Medulla oblongata (tissue), 1 donor: ENCODE data around the gene PNKP.

Experiments used
- DNase-seq: peaks from one replicate; pipeline ENCODE4 v3.0.0-alpha.2; 2015; ENCODE audit errors: extremely low spot score

The PNKP gene

DNA sequence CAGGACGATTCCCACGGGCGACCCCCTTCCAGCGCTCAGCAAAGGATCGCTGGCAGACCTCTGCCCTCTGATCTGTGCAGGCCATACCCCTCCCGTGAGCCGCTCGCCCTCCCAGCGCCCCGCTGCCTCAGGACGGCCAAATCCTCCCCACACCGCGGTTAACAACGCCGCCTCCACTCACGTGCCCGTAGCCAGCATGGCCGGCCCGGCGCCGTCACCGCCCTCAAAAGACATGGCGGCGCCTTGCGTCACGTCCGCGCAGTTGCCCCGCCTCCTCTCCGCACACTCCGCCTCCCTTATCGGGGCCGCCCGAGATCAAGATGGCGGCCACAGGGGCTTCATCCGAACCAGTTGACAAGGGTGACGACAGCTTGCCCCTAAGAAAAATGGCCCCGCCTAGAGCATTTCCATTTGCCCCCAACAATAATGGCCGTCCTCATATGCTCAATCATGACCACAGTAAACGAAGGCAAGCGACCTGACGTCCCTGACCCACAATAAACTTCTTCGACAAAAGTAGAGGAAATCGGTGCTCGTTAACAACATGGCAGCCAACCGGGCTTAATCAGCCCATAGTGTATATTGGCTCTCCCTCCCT, 9.1 kb upstream of the PNKP start:
- DNase-seq, result peak; percentile 100

DNA sequence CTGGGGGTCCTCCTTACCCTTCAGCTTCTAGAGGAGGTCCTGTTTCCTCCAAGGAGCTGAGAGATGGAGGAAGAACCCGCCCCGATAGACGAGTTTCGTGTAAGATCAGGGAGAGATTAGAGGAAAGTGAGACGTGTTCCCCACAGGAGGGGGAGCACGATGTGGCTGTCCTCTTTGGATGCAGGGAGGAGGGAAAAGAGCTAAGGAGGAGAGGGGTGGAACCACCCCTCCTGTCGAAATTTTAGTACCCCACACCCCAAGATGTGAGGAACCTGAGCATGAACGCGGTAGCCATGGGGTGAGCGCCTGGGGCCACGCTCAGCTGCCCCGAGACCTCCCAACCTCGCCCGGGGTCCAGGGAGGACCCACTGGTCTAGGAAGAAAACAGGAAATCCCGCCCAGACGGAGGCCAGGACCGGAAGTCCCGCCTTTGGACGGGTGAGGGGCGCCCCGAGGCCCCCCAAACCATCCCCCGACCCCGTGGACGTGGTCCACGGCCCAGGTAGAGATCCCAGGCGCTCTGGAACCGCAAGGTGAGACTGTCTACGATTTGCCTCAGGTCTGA, 8.6 kb upstream of the PNKP start:
- DNase-seq, result peak; percentile 73

DNA sequence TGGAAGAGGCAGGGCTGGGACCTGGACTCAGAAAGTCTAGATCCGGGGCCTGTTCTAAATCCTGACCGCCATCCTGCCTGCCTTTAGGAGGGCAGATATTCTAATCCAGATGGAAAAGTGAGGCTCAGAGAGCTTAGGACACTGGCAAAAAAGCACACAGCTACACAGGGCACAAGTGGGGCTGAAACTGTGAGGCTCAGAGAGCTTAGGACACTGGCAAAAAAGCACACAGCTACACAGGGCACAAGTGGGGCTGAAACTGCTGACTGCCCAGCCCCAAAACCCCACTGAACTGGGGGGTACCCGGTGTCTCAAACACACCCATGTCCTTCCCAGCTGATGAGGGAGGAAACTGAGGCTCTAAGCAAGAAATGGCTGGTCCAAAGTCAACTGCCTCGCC, 7.8 kb upstream of the PNKP start:
- no peak for DNase-seq

- no peak for DNase-seq
Observed at GRCh38 chr19:49874503-49875157, 7.3 kb upstream of the PNKP start.

- no peak for DNase-seq
Observed at GRCh38 chr19:49873834-49874233, 6.5 kb upstream of the PNKP start.

- no peak for DNase-seq
Observed at GRCh38 chr19:49873129-49873521, 5.7 kb upstream of the PNKP start.

- no peak for DNase-seq
Observed at GRCh38 chr19:49872245-49873128, 5.1 kb upstream of the PNKP start.

DNA sequence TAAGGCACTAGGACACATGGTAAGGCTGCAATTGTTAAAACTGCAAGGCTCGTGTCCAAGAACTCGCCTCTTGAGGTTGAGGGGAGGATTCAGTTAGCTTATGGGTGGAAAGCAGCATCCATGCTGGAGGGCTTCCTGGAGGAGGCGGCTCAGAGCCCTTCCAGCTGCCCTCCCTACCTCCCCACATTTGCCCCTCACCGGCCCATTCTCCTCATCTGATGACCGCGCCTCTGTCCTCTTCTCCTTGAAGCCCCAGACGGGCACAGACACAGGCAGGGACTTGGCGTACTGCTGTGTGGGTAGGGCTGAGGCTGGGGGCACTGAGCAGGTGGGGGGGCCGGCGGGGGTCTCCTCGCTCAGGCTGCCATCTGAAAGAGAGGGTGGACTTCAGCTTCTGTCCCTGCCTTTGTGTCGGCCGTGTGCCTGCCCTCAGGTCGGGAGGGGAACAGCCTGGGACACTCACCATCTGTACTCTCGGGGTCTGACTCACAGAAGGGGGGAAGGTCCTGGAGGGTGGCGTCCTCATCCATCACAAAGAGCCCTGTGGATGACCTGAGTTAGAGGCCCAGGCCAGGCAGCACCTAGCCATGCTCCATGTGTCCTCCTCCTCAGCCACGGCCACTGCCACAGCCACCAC, 4.1 kb upstream of the PNKP start:
- DNase-seq, result no peak

DNA sequence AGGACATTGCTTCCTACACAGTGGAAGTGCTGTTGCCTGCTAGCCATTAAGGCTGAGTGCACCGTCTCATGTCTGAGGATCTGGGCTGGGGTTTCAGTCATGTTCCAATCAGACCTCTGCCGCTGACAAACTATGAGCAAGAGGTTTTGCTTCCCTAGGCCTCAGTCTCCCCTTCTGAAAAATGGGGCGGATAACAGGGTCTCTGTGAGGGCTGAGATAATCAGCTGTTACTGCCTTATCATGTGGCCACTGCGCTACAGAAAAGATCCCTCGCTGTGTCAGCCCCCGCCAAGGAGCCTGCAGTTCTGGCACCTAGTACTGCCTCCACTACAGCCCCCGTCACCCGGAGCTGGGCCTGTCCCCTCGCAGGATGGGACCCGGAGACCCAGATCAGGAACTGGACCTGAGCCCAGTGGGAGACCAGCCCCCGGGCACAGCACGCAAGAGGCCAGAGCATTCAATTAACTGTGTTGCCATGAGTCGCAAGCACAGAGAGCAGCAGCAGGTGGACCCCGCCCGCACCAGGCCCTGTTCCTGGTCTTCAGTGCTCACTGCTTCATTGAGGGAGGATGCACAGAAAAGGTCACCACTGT, 3.0 kb upstream of the PNKP start:
- DNase-seq, result no peak

DNA sequence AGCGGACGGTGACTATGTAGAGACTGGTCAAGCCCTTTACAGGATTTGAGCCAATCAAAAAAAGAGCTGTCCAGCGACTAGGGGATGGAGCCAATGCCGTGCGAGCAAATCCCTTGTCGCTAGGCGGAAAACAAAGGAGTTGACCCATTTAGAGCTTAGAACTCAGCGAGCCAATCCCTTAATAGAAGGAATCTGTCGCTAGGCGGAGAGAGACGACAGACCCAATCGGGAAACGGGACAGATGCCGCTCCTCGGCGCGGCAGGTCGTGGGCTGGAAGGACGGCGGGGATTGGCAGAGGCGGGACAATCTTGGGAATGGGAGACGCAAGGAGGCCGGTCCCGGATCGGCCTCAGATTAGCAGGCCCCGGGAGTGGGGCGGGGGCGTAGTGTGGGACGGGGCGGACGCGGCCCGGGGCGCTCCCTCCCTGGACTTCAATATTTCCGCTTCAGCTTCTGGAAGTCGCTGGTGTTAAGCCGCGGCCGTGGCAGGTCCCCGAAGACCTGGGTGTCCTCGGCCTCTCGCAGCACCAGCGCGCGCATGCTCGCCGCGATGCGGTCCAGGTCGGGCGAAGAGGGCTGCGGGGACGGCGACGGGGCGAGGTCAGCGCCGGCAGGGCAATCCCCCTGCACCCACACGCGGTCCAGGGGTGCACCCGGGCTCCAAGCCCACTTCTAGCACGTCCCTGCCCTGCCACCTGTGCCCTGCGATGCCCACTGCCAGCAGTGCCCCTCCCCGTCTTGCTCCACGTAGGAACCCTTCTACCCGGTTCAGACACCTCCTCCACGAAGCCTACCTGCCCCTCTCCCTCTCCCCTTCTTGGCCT, 2.3 kb upstream of the PNKP start:
- peak; percentile 100 for DNase-seq

- DNase-seq, result no peak
Observed at GRCh38 chr19:49869009-49869483, 1.7 kb upstream of the PNKP start.

GRCh38 chr19:49864890-49865289, 2.5 kb downstream of the PNKP start:
- DNase-seq, result no peak

GRCh38 chr19:49863935-49864320, 3.4 kb downstream of the PNKP start:
- DNase-seq, result no peak

GRCh38 chr19:49863254-49863934, 4.0 kb downstream of the PNKP start:
- DNase-seq, result no peak

DNA sequence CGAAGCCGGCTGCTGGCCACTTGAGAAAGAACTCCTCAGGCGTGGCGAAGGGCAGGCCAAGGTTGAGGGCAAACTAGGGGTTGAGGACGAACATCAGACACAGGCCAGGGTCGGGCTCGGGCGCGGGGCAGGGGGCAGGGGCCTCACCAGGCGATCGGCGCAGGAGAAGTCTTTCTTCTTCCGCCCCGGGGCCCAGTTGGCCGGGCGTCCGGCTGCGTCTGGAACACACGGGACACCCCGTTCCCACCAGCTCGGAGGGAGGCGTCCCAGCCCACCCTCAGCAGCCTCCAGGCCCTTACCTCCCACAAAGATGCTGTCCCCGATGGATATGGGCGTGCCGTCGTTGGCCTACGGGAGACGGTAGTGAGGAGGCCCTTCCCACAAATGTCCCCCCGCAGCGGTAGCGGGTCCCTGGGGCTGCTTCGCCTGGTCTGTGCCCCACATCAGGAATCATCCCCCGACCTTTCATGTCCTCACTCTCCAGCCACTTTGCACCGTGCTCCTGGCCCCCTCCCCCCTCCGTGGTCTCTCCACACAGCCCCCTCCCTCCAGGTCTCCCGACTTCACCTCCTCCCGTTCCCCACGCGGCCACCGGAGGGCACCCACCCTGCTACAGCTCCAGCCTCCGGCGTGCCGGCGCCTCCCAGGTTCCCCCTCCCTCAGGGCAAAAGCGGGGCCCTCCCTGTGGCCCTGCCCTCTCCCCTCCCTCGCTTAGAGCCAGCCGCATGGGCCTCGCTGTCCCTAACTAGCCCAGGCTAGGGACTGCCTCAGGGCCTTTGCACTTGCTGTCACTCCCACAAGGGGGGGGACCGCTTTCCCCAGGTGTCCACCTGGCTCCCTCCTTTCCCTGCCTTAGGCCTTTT, 4.8 kb downstream of the PNKP start:
- DNase-seq, result no peak

DNA sequence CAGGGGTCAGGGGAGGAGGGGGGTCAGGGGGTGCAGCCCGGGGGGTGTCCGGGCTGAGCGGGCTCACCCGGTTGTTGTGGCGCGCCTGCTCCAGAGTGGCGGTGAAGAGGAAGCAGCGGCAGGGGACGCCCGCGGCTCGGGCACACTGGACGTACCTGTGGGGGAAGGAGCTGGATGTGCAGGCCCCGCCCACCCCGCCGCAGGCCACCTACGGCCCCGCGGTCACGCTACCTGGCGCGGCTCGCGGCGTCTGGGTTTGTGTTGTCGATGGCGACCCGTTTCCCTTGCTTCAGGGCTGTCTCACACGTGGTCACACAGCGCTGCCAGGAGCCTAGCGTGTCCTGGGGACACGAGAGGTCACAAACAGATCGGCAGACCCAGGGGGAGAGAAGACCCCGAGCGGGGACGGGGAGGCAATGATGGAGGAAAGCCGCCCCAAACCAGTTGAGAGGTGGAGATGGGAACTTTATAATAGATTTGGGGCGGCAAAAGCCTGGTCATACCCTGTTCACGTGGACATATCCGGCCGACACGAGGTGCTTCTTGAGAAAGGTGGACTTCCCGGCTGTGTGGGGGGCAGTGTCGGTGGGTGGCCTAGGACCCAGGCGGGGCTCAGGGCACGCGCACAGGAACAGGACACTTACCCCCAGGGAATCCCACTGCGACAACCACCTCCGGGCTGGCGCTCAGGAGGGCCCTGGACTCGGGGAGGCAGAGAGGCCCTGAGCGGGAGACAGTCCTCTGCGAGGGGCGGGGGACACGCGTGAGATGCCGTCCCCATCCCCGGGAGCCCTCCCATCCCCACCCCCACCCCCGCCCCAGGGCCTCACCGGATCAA, 5.6 kb downstream of the PNKP start:
- DNase-seq, result no peak

DNA sequence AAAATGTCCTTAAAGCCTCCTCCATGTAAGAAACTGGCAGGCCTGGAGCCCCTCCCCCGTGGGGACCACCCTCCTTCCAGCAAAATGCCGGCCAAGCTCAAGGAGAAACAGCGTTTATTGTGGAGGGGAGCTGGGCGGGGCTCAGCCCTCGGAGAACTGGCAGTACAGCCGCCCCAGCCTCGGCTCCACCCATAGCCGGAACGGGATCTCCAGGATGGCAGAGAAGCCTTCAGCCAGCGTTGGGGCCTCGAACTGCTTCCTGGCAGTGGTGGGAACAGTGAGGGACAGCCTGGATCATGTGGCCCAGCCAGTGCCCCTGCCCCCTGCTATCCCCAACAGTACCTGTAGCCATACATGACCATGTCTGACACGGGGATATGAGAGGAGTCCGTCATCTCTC, 6.3 kb downstream of the PNKP start:
- DNase-seq, result no peak
